22Rv1 (cell line): ENCODE data around the gene RBM33.

Experiments used
- ZFX ChIP-seq: fragments of 450-650 bp; IDR thresholded peaks from 2 replicates; pipeline ENCODE4 v1.6.1; 2017; ENCODE audit warnings: antibody characterized with exemption, borderline replicate concordance
- TF ChIP-seq, protein P1 (sequence below): fragments of 450-650 bp; IDR thresholded peaks from 2 replicates; pipeline ENCODE4 v1.5.1; 2017; ENCODE audit warnings: mild to moderate bottlenecking

- TF ChIP-seq, protein P1, sequence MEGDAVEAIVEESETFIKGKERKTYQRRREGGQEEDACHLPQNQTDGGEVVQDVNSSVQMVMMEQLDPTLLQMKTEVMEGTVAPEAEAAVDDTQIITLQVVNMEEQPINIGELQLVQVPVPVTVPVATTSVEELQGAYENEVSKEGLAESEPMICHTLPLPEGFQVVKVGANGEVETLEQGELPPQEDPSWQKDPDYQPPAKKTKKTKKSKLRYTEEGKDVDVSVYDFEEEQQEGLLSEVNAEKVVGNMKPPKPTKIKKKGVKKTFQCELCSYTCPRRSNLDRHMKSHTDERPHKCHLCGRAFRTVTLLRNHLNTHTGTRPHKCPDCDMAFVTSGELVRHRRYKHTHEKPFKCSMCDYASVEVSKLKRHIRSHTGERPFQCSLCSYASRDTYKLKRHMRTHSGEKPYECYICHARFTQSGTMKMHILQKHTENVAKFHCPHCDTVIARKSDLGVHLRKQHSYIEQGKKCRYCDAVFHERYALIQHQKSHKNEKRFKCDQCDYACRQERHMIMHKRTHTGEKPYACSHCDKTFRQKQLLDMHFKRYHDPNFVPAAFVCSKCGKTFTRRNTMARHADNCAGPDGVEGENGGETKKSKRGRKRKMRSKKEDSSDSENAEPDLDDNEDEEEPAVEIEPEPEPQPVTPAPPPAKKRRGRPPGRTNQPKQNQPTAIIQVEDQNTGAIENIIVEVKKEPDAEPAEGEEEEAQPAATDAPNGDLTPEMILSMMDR = no peak
- TF ChIP-seq ZFX = no peak
These were observed 174.3 kb downstream of the RBM33 start for GRCh38 chr7:155818820-155819168.
